ENCODE measurements around the gene SLITRK6. TPM values are rescaled to one million over a fixed set of nuclear protein-coding genes. Genes with fewer than 3 reads are reported as not detected.

SLITRK6 gene
- total and polyA plus RNA-seq, 2 of the 8 experiments (the other 6 are each of a cell fraction or from before 2014, with no cell fraction given) = 0.11 to 0.17 TPM

DNA sequence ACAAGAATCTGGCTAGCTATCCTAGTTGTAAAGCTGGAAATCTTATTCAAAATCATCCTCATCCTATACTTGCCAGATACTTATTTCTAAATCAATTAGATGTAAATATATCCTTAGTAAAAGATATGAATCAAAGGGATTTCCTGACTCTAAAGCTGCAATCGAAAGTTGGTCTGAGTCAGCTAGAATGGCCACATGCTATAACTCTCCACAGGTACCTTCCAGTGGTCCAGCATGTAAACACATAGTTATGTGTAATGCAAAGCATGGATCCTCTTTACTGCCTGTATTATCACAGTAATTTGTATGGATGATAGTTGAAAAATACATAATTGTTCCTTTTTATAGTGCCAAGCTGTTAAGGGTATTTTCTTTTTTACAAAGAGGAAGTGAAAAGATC, 27.4 kb downstream of the SLITRK6 start:
- Histone ChIP-seq H3K9me3 (ENCODE audit: insufficient read depth in 2 of 2, low read depth in 1 of 2, low read length in 1 of 2) (no peaks in the 10 kb centered on the region), H2BK120ac (replicated peaks; ENCODE audit: low read depth, low read length) (no peak overlapping the region), H2AFZ (ENCODE audit: low read length) (no peak overlapping the region), H2BK12ac (ENCODE audit: low read depth, low read length) (no peak overlapping the region), H2AK5ac (ENCODE audit: low read depth, low read length) (no peak overlapping the region), H3K4me1 (replicated peaks in 1 of 4; ENCODE audit: control insufficient read depth in 3 of 4, insufficient read depth in 4 of 4, low read length in 3 of 4) (no peaks in the 10 kb centered on the region), H3K4me3 (ENCODE audit: extremely low read depth in 1 of 4, insufficient read depth in 2 of 4, low read depth in 3 of 4, low read length in 4 of 4) (no peak overlapping the region), H4K20me1 (replicated peaks in 1 of 2; ENCODE audit: control insufficient read depth in 1 of 2, insufficient read depth in 2 of 2, low read length in 2 of 2) (no peaks in the 10 kb centered on the region), H3K79me2 (ENCODE audit: control insufficient read depth in 1 of 2, insufficient read depth in 2 of 2, low read length in 2 of 2) (no peaks in the 10 kb centered on the region), H2BK5ac (ENCODE audit: low read depth, low read length) (no peak overlapping the region), H3K56ac (replicated peaks; ENCODE audit: insufficient read length, low read depth, low read length) (no peak overlapping the region), H3K27me3 (replicated peaks in 1 of 4; ENCODE audit: control insufficient read depth in 3 of 4, extremely low read depth in 1 of 4, insufficient read depth in 3 of 4, low read length in 3 of 4) (no peaks in the 10 kb centered on the region), H3K79me1 (ENCODE audit: low read depth, low read length) (no peaks in the 10 kb centered on the region), H3K27ac (ENCODE audit: low read depth, low read length) (no peak overlapping the region), H3K4ac (replicated peaks; ENCODE audit: insufficient read length, low read depth, low read length) (no peak overlapping the region), H3K23me2 (ENCODE audit: low read depth, low read length) (no peaks in the 10 kb centered on the region), H3K18ac (ENCODE audit: extremely low read depth, low read length) (no peak overlapping the region), H3K9ac (replicated peaks in 1 of 4; ENCODE audit: extremely low read depth in 1 of 4, low read depth in 3 of 4, low read length in 3 of 4) (no peak overlapping the region), H3K23ac (ENCODE audit: insufficient read length) (no peak overlapping the region), H2BK15ac (ENCODE audit: low read length) (no peak overlapping the region), H4K8ac (ENCODE audit: extremely low read depth, insufficient read depth, low read length) (no peak overlapping the region), H4K91ac (replicated peaks; ENCODE audit: insufficient read length, low read length) (no peak overlapping the region), H3K14ac (ENCODE audit: insufficient read length) (no peak overlapping the region), H2BK20ac (ENCODE audit: low read length) (no peak overlapping the region), H3K36me3 (ENCODE audit: control insufficient read depth in 2 of 4, insufficient read depth in 4 of 4, low read length in 3 of 4) (no peaks in the 10 kb centered on the region), H3K4me2 (ENCODE audit: insufficient read depth in 1 of 2, low read depth in 2 of 2, low read length in 2 of 2) (no peak overlapping the region), H4K5ac (ENCODE audit: insufficient read length, low read depth, low read length) (no peak overlapping the region)
- CTCF ChIA-PET (ENCODE audit: partially characterized antibody) = no interaction called here
- TF ChIP-seq EP300 (IDR thresholded peaks at IDR 0.05; ENCODE audit: borderline replicate concordance in 1 of 2, low read depth in 2 of 2, low read length in 2 of 2) (no peak), KDM1A (IDR thresholded peaks at IDR 0.05; ENCODE audit: borderline replicate concordance, low read length) (no peak), SUZ12 (IDR thresholded peaks at IDR 0.05; ENCODE audit: low read length) (no peak), SAP30 (IDR thresholded peaks at IDR 0.05; ENCODE audit: insufficient read depth, insufficient replicate concordance, low read length) (no peak), SIRT6 (IDR thresholded peaks at IDR 0.05; ENCODE audit: low read length) (no peak), BCL11A (IDR thresholded peaks at IDR 0.05; ENCODE audit: low read depth in 2 of 2, low read length in 2 of 2) (no peak), SP2 (IDR thresholded peaks at IDR 0.05; ENCODE audit: low read length) (no peak), TAF7 (optimal IDR thresholded peaks at IDR 0.05; ENCODE audit: borderline replicate concordance, low read depth, low read length) (no peak), HDAC6 (IDR thresholded peaks at IDR 0.05; ENCODE audit: low read depth, low read length) (no peak), TCF12 (IDR thresholded peaks at IDR 0.05; ENCODE audit: low read depth, low read length) (no peak)
- FAIRE-seq = no peak
- DNase-seq (ENCODE audit: low read depth in 1 of 2, low spot score in 2 of 2) = no peak
- POLR2A ChIA-PET (ENCODE audit: partially characterized antibody) = no interaction called here
- WGBS, 2 experiments (ENCODE audit: extremely low coverage in 1 of 2, insufficient coverage in 1 of 2, insufficient read length in 1 of 2, insufficient replicate concordance in 2 of 2, low coverage in 1 of 2, low lambda C conversion rate in 2 of 2, missing lambda C conversion rate in 1 of 2) = 79% methylated on average over 1 of the region's 1 CpG; no CpG with 5 or more reads in 1 of the 2 experiments

All from H1 (cell line).